Dermis blood vessel endothelial cell (primary cell): ENCODE measurements around the gene MACROH2A2. TPM values are rescaled to one million over a fixed set of nuclear protein-coding genes. Genes with fewer than 3 reads are reported as not detected.
A peak's percentile ranks its signal among the peaks of the same experiment; 100 is the strongest.
"Not testable (repeated sequence)": the region's sequence is repeated elsewhere in the genome, so short reads cannot be mapped to it uniquely, and the experiment has no call there.

Experiments used
- DNase-seq: peaks from one replicate; pipeline ENCODE4 v3.0.0; 2010
- total RNA-seq: library from RNA; depleted of rRNA; stranded (reverse); fragments of >200 nt; gene quantifications from 2 replicates; pipeline ENCODE4 v1.2.3, GENCODE V29; 2014

Gene MACROH2A2
- total RNA-seq, 1 donor from 2014 or later: under 0.01 TPM

DNA sequence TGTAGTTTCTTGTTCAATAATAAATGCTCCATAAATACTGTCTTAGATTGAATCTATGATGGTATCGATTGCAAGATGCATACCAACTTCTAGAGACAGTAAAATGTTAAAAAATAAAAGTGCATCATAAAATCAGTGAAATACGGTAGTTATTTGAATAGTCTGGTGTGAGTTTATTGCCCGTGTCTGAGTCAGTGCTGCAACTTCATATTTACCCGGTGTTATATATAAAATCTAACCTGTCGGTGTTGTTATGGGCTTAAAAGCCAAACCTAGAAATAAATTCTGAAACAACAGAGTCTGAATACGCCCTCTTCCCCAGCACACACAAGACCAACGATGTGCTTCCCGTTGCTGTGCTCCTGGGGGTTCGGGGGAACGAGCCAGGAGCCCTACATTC is 16.3 kb downstream of the MACROH2A2 start:
- DNase-seq: no peak

DNA sequence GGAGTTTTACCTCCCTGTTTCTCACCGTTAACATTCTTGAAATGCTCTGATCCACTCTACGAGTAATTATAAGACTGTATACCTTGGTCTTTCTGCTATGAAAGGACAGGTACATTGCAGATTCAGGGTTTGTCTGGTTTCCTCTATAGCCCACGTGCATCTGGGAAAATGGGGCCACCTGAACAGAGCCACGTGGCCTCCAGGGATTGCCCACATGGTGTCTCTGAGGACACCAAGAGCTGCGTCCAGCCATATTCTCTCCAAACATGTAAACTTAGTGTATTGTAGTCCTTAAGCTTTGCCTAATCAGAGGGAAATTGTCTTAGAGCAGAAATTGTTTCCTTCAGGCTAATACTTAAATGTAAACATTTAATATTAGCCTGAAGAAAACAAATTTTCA is 16.7 kb downstream of the MACROH2A2 start:
- DNase-seq: no peak

DNA sequence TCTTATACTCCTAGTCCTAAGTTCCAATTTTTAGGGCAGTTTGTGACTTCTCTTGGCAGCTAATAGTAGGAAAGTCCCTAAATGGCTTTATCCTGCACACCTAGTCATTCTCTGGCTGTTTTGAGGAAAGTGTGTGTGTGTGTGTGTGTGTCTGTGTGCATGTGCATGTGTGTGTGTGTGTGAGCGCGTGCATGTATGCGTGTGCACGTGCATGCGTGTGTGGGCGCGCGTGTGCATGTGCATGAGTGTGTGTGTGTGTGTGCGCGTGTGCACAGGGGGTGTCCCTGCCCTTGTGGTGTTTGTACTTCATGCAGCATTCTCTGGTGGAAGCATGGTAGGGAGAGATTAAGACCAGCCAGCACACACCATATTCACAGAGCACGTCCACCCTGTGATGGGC is 18.2 kb downstream of the MACROH2A2 start:
- no peak for DNase-seq

DNA sequence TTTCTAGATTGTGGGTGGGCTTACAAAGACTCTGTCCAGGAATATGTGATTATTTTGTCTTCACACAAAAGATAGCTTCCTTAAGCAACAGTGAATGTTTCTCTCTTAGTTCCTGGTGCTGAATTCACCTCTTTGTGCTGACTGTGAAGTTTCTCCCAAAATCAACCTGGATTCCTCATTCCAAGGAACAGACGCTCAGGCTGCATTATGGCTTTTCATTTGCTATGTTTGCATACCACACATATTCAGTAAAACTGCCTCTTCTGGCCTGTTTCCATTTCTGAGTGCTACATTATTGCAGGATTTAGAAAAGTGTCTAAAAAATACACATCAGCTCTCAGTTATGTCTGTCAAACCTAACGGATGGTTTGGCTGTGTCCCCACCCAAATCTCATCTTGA is 21.5 kb downstream of the MACROH2A2 start:
- no peak for DNase-seq

DNA sequence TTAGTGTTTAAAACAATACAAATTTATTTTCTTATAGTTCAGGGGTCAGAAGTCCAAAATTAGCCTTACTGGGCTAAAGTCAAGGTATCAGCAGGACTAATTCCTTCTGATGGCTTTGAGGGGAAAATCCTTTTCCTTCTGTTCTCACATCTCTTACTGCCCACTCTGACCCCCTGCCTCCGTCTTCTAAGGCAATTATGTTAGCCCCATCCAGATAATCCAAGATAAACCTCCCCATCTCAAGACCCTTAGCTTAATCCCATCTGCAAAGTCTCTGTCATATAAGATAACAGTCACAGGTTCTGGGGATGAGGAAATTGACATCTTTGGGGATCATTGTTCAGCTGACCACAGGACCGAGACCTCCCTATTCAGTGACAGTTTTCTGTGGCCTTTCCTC is 22.3 kb downstream of the MACROH2A2 start:
- no peak for DNase-seq

DNA sequence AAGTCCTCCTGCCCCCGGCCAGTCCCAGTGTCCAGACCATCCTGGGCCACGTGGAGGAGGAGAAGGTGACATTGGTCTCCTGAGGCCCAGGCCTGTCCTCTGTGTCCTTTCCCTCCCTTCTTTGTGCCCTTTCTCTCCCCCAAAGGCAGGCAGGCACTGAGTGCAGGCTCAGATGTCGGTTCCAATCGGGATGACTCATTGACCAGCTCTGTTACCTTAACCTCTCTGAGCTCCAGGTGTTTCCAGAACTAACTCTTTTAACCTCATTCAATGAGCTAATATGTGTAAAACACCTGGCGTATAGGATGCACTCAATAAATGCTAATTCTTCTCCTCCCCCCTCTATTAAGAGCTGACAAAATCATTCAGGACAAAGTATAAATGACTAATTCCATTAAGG is 25.7 kb downstream of the MACROH2A2 start:
- DNase-seq: no peak

DNA sequence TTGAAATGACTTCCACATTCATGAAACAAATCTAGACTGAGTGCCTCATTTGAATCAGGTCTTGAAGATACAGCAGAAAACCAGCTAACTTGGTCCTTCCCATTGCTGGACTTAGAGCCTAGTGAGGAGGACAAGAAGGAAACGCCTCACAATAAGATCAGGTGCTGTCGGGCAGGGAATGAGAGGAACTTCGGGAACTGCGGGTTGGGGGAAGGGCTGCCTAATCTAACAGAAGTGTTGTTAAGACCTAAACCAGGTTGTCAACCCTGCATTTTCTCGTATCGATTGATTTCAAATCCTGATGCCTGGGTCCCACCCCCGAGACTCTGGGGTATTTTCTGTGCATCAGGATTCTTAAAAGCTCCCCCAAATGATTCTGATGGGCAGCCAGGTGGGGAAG is 26.3 kb downstream of the MACROH2A2 start:
- DNase-seq: no peak

DNA sequence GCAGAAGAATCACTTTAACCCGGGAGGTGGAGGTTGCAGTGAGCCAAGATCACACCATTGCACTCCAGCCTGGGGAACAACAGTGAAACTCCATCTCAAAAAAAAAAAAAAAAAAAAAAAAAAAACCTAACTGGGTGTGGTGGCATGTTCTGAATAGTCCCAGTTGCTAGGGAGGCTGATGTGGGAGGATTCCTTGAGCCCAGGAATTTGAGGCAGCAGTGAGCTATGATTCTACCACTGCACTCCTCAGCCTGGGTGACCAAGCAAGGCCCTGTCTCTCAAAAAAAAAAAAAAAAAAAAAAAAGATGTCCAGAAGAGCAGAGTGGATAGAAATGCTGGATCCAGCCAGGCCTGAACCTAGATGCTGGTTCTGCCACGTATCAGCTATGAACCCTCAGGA is 28.1 kb downstream of the MACROH2A2 start:
- not testable (repeated sequence) for DNase-seq

DNA sequence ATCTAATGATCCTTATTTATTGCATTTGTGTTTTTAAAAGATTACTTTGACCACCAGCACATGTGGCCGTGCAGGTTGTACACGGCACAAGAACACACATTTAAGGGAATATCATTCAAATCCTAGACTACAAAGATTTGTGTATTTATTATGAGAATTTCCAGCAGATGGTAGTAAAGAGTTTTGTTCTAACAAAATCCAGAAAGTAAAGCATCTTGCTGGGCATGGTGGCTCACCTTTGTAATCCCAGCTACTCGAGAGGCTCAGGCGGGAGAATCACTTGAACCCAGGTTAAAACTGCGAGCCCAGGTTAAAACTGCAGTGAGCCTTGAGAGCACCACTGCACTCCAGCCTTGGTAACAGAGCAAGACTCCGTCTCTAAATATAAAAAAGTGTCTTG is 31.5 kb downstream of the MACROH2A2 start:
- peak; percentile 3 for DNase-seq

DNA sequence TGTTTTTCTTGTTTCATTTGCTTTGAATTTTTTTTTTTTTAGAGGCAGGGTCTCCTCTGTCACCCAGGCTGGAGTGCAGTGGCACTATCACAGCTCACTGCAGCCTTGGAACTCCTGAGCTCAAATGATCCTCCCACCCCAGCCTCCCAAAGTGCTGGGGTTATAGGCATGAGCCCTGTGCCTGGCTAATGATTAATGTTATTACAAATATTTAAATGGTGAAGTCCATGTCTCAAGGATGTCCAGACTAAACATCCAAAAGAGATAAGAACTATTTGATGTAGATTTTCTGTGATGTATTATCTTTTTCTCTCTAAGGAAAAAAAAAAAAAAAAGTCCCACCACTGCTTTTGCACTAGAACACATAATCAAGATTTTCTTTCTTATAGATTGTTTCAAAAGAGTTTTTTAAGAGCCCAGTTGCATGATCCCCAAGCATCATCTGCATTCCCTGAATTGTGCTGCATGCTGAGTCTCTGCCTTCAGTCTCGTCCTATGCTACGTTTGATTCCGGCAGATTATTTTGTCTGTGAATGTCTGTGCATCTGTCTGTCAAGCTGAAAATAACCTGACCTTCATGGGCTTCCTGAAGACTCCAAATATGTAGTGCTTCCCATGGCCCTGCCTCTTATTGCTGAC is 33.4 kb downstream of the MACROH2A2 start:
- no peak for DNase-seq

DNA sequence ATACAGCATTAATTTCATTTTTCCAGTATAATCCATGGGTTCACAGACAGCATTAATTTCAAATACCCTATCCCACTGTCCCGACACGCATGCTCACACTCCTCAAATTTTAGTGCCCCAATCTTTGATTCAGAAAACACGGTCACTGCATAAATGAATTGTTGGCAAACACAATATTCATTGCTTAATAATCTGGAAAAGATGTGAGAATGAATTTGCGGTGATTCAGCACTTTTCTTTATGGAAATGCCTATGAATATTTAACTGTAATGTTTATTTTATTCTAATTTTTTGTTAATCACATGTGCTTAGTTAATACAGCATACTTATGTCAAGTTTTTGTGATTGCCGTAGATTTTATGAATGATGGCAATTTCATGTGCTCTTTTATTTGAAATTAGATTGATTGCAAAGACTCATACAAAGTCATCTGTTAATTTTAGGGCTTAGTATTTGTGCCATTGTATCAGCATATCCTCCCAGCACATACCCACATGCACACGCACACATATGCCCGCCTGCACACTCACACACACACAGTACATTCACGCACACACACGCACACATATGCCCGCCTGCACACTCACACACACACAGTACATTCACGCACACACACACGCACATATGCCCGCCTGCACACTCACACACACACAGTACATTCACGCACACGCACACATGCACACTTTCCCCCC is 35.1 kb downstream of the MACROH2A2 start:
- no peak for DNase-seq

DNA sequence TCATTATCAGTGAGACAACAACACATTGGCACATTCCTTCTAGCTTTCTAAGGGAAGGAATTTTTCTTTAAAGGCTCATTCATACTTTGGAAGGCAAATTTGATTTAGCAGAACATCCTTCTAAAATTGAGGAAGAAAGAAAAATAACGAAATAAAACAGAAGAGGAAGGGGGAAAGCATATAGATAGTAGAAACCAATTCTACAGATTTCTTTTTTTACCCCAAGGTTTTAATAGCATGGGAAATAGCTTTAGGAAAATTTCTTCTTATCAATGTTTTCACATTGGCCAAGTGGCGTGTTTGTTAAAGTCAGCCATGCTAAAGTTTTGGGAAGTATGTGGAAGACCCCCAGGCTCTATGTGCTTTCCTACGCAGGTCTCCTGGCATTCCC is 35.7 kb downstream of the MACROH2A2 start:
- DNase-seq: no peak

DNA sequence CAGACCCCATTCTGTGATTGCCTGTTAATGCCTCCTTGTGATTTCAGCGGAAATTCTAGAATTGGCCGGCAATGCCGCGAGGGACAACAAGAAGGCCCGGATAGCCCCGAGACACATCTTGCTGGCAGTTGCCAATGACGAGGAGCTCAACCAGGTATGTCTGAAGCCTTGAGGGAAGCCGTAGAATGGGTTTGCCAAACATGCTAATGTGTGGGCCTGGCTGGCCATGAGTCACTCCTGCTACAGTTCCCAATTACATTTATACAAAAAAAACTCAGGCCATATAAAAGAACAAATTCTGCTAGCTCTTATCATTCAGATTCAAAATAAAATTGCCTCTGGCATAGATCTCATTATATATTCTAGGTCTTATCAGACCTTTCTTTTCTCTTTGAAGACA is 37.4 kb downstream of the MACROH2A2 start:
- no peak for DNase-seq

DNA sequence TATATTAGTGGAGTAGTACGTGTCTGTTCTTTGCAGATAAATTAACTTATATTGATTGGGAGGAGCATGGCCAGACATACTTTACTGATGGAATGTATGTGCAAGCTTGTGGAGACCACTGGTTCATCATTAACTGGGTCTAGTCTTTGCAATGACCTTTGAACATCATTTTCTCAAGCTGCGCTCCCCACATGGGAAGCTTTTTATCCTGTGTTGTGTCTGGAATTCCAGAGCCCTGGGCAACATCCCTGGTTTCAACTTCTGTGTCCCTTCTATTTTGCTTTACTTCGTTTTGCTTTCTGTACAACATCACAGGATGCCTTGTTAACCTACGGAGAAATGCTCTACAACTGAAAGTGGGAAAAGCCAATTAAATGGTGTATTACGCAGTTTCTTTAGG is 38.3 kb downstream of the MACROH2A2 start:
- DNase-seq: no peak

DNA sequence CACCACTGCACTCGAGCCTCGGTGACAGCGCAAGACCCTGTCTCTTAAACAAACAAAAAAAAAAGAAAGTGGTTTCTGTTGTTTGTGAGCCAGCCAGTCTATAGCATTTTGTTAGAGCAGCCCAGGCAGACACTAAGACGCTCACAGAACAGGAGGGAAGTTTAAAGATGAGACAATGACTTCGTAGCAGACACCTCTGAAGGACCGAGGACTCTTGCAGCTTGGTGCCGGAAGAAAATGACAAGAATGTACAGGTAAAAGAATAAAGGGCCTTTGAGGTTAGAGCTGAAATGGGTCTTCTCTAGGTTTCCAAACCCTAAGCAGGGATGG is 39.7 kb downstream of the MACROH2A2 start:
- DNase-seq: no peak

DNA sequence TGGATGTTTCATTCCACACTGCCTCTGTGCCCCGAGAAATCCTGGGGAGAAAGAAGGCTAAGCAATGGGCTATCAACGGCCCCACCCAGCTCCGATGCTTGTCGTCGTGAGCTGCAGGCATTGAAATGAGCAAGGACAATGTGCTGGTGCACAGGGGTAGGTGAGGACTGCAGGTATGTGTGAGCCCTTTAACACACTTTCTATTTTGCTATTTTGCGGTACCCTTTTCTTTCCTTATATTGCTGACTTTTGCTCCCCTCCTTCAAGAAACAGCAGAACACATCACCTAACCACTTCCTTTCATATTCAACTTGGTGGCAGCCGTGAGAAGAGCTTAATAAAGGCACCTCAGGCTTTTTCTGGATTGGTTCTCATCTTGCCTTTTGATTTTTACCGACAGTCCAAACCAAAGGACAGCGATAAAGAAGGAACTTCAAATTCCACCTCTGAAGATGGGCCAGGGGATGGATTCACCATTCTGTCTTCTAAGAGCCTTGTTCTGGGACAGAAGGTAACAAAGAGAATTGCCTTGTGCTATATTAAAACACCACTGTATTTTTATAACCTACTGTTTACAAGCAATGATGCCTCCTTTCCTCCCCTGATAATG is 40.8 kb downstream of the MACROH2A2 start:
- DNase-seq: no peak

DNA sequence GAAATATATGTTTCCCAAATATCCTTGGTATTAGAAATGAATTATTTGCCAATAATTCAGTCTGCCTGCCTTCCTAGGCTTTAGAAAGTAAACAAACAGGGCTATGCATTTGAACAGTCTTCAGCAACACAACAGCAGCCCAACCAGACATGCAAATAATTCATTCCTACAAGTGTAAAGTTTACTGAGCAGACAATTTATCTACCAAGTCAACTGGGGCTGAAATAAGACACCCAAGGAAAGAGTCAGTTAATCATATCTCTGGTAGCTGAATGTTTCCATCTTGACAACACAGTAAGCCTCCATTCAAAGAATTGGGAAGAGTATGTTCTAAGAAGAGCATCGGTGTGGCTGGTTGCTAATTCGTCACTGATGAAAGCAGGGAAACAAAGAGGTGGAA is 41.6 kb downstream of the MACROH2A2 start:
- DNase-seq: no peak

DNA sequence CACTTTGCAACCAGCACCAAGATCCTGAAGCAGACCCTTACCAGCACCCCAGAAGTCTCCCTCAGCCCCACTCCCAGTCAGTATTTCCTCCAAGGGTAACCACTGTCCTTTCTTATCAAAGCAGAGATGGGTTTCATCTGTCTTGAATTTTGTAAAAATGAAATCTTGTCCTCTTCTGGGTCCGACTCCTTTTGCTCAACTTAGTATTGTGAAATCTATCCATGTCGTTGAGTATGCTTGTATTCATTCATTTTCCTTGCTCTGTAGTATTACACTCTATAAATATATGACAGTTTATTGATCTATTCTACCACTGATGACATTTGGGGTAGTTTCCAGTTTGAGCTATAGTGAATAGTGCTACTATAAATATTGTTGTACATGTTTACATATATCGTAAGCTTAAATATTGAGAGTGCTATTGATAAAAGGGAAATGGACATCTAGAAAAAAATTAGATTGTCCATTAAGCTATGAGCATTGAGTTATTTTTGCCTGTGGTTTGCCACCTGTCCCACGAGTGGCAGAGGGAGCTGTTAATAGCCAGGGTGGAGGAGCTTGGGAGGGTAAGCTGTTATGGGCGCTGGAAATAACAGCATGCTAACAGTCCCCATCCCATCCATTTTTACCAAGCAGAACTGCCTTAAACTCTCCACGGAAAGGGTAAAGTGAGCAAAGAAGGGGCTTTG is 43.5 kb downstream of the MACROH2A2 start:
- no peak for DNase-seq

DNA sequence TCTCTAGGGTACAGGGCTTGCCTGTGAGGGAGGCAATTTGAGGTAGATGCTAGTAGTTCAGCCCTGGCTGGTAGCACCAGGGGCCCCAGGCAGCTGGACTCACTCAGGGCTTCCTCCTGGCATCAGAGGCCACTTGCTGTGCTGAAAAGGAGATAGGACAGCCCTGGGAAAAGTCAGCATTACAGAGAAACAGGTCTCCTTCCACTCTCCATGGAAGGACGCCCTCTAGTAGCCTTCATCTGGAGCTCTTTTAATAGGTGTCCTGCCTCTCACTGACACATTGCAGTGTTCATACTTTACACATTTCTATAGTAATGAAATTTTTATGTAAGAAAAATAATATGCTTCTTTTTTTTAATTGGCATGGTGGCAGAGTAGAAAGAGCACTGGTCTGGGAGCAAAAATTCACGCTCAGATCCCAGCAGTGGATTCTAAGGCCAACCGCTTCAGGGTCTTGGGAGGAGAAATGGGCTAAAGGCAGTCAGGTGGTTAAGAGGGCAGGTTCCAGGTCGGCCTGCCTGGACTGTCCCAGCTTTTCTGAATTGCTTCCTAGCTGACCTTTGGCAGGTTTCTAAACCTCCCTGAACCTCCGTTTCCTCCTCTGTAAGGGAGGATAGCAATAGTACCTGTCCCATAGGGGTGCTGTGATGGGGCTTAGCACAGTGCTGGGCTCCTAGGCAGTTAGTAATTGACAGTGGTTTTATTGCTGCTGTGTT is 44.2 kb downstream of the MACROH2A2 start:
- DNase-seq: no peak

DNA sequence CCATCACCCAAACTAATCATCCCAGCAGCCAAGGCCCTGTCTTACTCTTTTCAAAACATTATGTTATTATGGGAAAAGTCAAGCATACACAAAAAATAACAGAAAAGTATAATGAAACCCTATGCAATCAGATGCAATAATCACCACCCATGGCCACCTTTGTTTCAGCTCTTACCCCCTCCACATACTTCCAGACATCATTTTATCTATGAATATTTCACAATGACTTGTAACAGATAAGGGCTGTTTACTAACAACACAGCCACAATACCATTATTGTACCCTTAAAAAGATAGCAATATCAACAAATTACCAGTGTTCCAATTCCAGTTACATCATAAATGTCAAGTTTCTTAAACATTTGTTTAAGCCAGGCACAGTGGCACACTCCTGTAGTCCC is 44.8 kb downstream of the MACROH2A2 start:
- DNase-seq: no peak

DNA sequence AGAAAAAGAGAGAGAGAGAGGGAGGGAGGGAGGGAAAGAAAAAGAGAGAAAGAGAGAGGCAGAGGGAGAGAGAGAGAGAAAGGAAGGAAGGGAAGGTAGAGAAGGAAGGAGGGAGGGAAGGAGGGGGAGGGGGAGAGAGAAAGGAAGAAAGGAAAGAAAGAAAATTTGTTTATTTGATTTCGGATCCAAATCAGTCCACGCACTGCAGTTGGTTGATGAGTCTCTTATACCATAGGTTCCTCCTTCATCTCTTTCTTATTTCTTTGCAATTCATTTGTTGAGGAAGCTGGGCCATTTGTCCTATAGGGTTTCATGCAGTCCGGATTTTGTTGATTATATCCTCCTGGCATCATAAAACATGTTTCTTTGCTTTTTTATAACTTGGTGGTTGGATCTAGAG is 45.6 kb downstream of the MACROH2A2 start:
- DNase-seq: no peak

DNA sequence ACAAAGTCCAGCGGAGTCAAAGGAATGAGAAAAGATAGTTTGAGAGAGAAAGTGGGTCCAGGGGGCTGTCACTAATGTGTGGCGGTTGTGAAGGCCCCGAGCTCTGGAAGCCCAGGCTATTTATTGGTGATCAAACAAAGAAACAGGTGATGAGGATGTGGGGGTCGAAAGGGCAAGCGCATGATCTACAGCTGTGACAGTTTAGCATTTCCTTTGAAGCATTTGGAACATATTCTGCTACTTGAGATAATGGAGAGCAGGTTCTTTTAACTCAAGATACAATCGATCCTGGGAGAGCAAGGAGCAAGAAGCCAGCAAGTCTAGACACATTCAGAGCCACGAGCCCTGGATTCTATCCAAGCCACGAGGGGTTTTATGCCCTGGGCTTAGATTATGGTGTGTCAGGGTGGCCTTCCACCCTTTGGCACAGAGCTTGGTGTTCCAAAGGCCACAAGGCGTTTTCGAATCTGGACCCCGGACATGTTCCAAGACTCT is 48.5 kb downstream of the MACROH2A2 start:
- not testable (repeated sequence) for DNase-seq

DNA sequence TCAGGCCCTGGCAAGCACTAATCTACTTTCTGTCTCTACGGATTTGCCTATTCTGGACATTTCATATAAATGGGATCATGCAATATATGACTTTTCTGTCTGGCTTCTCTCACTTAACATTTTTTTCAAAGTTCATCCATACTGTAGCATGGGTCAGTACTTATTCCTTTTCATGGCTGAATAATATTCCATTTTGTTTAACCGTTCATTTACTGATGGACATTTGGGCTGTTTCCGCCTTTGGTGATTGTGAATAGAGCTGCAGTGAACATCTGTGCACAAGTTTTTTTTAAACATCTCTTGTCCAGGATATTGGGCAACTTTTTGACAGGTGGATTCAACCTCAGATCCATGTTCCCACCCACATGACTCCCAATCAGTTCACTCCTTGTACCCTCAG is 49.0 kb downstream of the MACROH2A2 start:
- no peak for DNase-seq
